GM23338 (cell line): ENCODE data around the gene BCAS3.

Source experiments
- CREB1 ChIP-seq: fragments of 250-450 bp; sonication (Bioruptor Pico); IDR thresholded peaks from 2 replicates; pipeline ENCODE4 v1.5.0; 2020; ENCODE audit warnings: low read depth, mild to moderate bottlenecking, moderate library complexity
- EZH2 ChIP-seq: fragments of 200-600 bp; sonication (generic); IDR thresholded peaks from one replicate; pipeline ENCODE4 v1.8.0; 2017; ENCODE audit warnings: antibody characterized with exemption, mild to moderate bottlenecking, low read depth; ENCODE audit not compliant: unreplicated experiment
- EZH2phosphoT487 ChIP-seq: fragments of 200-600 bp; sonication (generic); IDR thresholded peaks from one replicate; pipeline ENCODE4 v1.8.1; 2018; ENCODE audit warnings: antibody characterized with exemption; ENCODE audit not compliant: unreplicated experiment
- JUNB ChIP-seq: IDR thresholded peaks from one replicate; pipeline ENCODE4 v1.6.1; 2016; ENCODE audit warnings: antibody characterized with exemption; ENCODE audit not compliant: unreplicated experiment
- POLR2AphosphoS5 ChIP-seq: IDR thresholded peaks from 2 replicates; pipeline ENCODE4 v1.6.1; 2016; ENCODE audit warnings: antibody characterized with exemption, low read depth
- ZNF114 ChIP-seq: fragments of 250-450 bp; sonication (Bioruptor Pico); IDR thresholded peaks from 2 replicates; pipeline ENCODE4 v1.5.0; 2020; ENCODE audit warnings: mild to moderate bottlenecking, moderate library complexity
- TF ChIP-seq, protein P1 (sequence below), 2 experiments: fragments of 200-600 bp in 1 of 2; sonication (generic) in 1 of 2; conservative IDR thresholded peaks; 2 replicates each; pipeline versions ENCODE4 v1.5.1 to v1.6.1; 2016 to 2017; ENCODE audit warnings: antibody characterized with exemption in 2 of 2, low read depth in 2 of 2, mild to moderate bottlenecking in 2 of 2, moderate library complexity in 1 of 2
- TF ChIP-seq, protein P2 (sequence below): IDR thresholded peaks from one replicate; pipeline ENCODE4 v1.6.1; 2018; ENCODE audit warnings: antibody characterized with exemption; ENCODE audit not compliant: unreplicated experiment
- TF ChIP-seq, protein P3 (sequence below): fragments of 250-450 bp; sonication (Bioruptor Pico); IDR thresholded peaks from 2 replicates; pipeline ENCODE4 v1.5.0; 2020; ENCODE audit warnings: mild to moderate bottlenecking, moderate library complexity

DNA sequence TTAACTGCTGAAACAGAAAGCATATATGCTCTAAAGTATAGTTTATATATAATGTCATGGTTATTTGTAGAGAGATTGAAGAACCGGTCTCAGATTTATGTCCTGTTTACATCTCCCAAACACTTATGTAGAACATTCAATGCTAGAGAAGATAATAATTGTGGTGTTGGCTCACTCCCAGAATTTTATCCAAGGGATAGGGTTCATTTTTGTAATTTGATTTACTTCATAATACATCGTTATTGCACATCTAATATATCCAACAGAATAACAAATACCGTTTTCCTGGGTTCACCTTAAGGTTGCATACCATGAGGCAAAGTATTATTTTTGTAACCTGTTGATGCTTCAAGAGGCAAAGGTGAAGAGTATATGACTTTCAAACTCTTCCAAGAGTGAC lies 519.1 kb downstream of the BCAS3 start:
- TF ChIP-seq, protein P1, sequence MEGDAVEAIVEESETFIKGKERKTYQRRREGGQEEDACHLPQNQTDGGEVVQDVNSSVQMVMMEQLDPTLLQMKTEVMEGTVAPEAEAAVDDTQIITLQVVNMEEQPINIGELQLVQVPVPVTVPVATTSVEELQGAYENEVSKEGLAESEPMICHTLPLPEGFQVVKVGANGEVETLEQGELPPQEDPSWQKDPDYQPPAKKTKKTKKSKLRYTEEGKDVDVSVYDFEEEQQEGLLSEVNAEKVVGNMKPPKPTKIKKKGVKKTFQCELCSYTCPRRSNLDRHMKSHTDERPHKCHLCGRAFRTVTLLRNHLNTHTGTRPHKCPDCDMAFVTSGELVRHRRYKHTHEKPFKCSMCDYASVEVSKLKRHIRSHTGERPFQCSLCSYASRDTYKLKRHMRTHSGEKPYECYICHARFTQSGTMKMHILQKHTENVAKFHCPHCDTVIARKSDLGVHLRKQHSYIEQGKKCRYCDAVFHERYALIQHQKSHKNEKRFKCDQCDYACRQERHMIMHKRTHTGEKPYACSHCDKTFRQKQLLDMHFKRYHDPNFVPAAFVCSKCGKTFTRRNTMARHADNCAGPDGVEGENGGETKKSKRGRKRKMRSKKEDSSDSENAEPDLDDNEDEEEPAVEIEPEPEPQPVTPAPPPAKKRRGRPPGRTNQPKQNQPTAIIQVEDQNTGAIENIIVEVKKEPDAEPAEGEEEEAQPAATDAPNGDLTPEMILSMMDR (conservative IDR thresholded peaks at IDR 0.05; ENCODE audit: low read depth in 2 of 2), result no peak
- no peak for TF ChIP-seq EZH2phosphoT487
- TF ChIP-seq JUNB, result no peak
- TF ChIP-seq, protein P2, sequence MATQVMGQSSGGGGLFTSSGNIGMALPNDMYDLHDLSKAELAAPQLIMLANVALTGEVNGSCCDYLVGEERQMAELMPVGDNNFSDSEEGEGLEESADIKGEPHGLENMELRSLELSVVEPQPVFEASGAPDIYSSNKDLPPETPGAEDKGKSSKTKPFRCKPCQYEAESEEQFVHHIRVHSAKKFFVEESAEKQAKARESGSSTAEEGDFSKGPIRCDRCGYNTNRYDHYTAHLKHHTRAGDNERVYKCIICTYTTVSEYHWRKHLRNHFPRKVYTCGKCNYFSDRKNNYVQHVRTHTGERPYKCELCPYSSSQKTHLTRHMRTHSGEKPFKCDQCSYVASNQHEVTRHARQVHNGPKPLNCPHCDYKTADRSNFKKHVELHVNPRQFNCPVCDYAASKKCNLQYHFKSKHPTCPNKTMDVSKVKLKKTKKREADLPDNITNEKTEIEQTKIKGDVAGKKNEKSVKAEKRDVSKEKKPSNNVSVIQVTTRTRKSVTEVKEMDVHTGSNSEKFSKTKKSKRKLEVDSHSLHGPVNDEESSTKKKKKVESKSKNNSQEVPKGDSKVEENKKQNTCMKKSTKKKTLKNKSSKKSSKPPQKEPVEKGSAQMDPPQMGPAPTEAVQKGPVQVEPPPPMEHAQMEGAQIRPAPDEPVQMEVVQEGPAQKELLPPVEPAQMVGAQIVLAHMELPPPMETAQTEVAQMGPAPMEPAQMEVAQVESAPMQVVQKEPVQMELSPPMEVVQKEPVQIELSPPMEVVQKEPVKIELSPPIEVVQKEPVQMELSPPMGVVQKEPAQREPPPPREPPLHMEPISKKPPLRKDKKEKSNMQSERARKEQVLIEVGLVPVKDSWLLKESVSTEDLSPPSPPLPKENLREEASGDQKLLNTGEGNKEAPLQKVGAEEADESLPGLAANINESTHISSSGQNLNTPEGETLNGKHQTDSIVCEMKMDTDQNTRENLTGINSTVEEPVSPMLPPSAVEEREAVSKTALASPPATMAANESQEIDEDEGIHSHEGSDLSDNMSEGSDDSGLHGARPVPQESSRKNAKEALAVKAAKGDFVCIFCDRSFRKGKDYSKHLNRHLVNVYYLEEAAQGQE, result no peak
- TF ChIP-seq POLR2AphosphoS5, result no peak
- TF ChIP-seq EZH2, result no peak
- TF ChIP-seq ZNF114 (CRISPR knock-in tag), result no peak
- TF ChIP-seq, protein P3, sequence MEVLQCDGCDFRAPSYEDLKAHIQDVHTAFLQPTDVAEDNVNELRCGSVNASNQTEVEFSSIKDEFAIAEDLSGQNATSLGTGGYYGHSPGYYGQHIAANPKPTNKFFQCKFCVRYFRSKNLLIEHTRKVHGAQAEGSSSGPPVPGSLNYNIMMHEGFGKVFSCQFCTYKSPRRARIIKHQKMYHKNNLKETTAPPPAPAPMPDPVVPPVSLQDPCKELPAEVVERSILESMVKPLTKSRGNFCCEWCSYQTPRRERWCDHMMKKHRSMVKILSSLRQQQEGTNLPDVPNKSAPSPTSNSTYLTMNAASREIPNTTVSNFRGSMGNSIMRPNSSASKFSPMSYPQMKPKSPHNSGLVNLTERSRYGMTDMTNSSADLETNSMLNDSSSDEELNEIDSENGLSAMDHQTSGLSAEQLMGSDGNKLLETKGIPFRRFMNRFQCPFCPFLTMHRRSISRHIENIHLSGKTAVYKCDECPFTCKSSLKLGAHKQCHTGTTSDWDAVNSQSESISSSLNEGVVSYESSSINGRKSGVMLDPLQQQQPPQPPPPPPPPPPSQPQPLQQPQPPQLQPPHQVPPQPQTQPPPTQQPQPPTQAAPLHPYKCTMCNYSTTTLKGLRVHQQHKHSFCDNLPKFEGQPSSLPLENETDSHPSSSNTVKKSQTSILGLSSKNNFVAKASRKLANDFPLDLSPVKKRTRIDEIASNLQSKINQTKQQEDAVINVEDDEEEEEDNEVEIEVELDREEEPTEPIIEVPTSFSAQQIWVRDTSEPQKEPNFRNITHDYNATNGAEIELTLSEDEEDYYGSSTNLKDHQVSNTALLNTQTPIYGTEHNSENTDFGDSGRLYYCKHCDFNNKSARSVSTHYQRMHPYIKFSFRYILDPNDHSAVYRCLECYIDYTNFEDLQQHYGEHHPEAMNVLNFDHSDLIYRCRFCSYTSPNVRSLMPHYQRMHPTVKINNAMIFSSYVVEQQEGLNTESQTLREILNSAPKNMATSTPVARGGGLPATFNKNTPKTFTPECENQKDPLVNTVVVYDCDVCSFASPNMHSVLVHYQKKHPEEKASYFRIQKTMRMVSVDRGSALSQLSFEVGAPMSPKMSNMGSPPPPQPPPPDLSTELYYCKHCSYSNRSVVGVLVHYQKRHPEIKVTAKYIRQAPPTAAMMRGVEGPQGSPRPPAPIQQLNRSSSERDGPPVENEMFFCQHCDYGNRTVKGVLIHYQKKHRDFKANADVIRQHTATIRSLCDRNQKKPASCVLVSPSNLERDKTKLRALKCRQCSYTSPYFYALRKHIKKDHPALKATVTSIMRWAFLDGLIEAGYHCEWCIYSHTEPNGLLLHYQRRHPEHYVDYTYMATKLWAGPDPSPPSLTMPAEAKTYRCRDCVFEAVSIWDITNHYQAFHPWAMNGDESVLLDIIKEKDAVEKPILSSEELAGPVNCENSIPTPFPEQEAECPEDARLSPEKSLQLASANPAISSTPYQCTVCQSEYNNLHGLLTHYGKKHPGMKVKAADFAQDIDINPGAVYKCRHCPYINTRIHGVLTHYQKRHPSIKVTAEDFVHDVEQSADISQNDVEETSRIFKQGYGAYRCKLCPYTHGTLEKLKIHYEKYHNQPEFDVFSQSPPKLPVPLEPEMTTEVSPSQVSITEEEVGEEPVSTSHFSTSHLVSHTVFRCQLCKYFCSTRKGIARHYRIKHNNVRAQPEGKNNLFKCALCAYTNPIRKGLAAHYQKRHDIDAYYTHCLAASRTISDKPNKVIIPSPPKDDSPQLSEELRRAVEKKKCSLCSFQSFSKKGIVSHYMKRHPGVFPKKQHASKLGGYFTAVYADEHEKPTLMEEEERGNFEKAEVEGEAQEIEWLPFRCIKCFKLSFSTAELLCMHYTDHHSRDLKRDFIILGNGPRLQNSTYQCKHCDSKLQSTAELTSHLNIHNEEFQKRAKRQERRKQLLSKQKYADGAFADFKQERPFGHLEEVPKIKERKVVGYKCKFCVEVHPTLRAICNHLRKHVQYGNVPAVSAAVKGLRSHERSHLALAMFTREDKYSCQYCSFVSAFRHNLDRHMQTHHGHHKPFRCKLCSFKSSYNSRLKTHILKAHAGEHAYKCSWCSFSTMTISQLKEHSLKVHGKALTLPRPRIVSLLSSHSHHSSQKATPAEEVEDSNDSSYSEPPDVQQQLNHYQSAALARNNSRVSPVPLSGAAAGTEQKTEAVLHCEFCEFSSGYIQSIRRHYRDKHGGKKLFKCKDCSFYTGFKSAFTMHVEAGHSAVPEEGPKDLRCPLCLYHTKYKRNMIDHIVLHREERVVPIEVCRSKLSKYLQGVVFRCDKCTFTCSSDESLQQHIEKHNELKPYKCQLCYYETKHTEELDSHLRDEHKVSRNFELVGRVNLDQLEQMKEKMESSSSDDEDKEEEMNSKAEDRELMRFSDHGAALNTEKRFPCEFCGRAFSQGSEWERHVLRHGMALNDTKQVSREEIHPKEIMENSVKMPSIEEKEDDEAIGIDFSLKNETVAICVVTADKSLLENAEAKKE (CRISPR knock-in tag), result no peak
- TF ChIP-seq CREB1, result no peak
